ENCODE results near the gene LCK. TPM values are rescaled to one million over a fixed set of nuclear protein-coding genes. Genes with fewer than 3 reads are reported as not detected.
A peak's percentile ranks its signal among the peaks of the same experiment; 100 is the strongest.

LCK gene
- total and polyA plus RNA-seq, 2 donors (not counting 1 experiment from before 2014, with no cell fraction given), result not detected

DNA sequence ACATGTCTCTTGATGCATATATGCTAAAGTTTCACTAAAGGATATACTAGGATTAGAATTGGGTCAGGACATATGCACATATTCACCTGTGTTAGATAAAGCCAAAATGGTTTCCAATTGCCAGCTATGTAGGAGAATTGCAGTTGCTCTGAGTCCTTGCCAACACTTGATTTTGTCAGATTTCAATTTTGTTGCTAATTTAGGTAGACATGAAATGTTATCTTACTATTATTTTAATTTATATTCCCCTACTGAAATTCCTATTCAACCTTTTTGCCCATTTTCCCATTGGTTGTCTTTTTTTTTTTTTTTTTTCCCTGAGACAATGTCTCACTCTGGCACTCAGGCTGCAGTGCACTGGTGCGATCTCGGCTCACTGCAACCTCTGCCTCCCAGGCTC lies 54.2 kb downstream of the LCK start:
- H4K20me1 ChIP-seq (ENCODE audit: control insufficient read depth, extremely low read depth, insufficient read depth, low read length), result no peaks in the 10 kb centered on the region
- H3K27ac ChIP-seq (ENCODE audit: insufficient read depth, low read length), result no peak overlapping the region
- TF ChIP-seq EZH2 (IDR thresholded peaks at IDR 0.05; ENCODE audit: low read length, missing control alignments), result no peak
- TF ChIP-seq, protein P1, sequence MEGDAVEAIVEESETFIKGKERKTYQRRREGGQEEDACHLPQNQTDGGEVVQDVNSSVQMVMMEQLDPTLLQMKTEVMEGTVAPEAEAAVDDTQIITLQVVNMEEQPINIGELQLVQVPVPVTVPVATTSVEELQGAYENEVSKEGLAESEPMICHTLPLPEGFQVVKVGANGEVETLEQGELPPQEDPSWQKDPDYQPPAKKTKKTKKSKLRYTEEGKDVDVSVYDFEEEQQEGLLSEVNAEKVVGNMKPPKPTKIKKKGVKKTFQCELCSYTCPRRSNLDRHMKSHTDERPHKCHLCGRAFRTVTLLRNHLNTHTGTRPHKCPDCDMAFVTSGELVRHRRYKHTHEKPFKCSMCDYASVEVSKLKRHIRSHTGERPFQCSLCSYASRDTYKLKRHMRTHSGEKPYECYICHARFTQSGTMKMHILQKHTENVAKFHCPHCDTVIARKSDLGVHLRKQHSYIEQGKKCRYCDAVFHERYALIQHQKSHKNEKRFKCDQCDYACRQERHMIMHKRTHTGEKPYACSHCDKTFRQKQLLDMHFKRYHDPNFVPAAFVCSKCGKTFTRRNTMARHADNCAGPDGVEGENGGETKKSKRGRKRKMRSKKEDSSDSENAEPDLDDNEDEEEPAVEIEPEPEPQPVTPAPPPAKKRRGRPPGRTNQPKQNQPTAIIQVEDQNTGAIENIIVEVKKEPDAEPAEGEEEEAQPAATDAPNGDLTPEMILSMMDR (conservative IDR thresholded peaks at IDR 0.05 in 1 of 2, IDR thresholded peaks at IDR 0.05 in 1 of 2; ENCODE audit: low read depth in 1 of 2, low read length in 2 of 2), result no peak
- H3K9ac ChIP-seq (ENCODE audit: insufficient read depth, low read length), result no peak overlapping the region
- DNase-seq (ENCODE audit: low read depth in 2 of 2), result no peak
- no peaks in the 10 kb centered on the region for H3K4me1 ChIP-seq (ENCODE audit: control insufficient read depth, extremely low read depth, insufficient read depth, low read length)
- H3K27me3 ChIP-seq (ENCODE audit: control insufficient read depth, insufficient read depth, low read length), result no peaks in the 10 kb centered on the region
- H3K79me2 ChIP-seq (ENCODE audit: control insufficient read depth, insufficient read depth, low read length), result peaks cover 10% of the 10 kb centered on the region
- H3K36me3 ChIP-seq (ENCODE audit: control insufficient read depth, insufficient read depth, low read length), result peaks cover 5% of the 10 kb centered on the region
- H3K4me2 ChIP-seq (ENCODE audit: extremely low read depth, insufficient read depth, low read length), result no peak overlapping the region
- no peaks in the 10 kb centered on the region for H3K9me3 ChIP-seq (ENCODE audit: control insufficient read depth, insufficient read depth, low read depth, low read length)
- no peak overlapping the region for H2AFZ ChIP-seq (ENCODE audit: low read length)
- H3K4me3 ChIP-seq (replicated peaks in 1 of 4; ENCODE audit: control extremely low read depth in 1 of 4, insufficient read depth in 1 of 4, low read depth in 3 of 4, low read length in 4 of 4), result no peak overlapping the region

DNA sequence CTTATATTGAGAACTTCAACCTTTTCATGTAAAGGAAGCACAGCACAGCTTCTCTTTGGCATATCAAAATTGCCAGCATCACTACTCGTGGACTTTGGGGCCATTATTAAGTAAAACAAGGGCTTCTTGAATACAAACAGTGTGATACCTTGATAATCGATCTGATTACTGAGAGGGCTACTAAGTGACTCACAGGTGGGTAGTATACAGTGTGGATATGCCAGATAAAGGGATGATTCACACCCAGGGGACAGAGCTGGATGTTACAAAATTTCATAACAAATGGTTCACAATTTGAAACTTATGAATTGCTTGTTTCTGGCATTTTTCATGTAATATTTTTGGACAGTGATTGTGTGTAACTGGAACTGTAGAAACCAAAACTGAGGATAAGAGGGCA lies 56.3 kb downstream of the LCK start:
- Histone ChIP-seq H3K79me2 (ENCODE audit: control insufficient read depth, insufficient read depth, low read length) (peaks cover 12% of the 10 kb centered on the region), H3K4me1 (ENCODE audit: control insufficient read depth, extremely low read depth, insufficient read depth, low read length) (no peaks in the 10 kb centered on the region), H2AFZ (ENCODE audit: low read length) (no peak overlapping the region), H3K4me2 (ENCODE audit: extremely low read depth, insufficient read depth, low read length) (no peak overlapping the region), H3K36me3 (ENCODE audit: control insufficient read depth, insufficient read depth, low read length) (peaks cover 5% of the 10 kb centered on the region), H3K9ac (ENCODE audit: insufficient read depth, low read length) (no peak overlapping the region), H4K20me1 (ENCODE audit: control insufficient read depth, extremely low read depth, insufficient read depth, low read length) (no peaks in the 10 kb centered on the region), H3K4me3 (replicated peaks in 1 of 4; ENCODE audit: control extremely low read depth in 1 of 4, insufficient read depth in 1 of 4, low read depth in 3 of 4, low read length in 4 of 4) (no peak overlapping the region), H3K27ac (ENCODE audit: insufficient read depth, low read length) (no peak overlapping the region), H3K9me3 (ENCODE audit: control insufficient read depth, insufficient read depth, low read depth, low read length) (no peaks in the 10 kb centered on the region), H3K27me3 (ENCODE audit: control insufficient read depth, insufficient read depth, low read length) (no peaks in the 10 kb centered on the region)
- peak in 1 of 2 donors; percentile 34 for DNase-seq (ENCODE audit: low read depth in 2 of 2)
- TF ChIP-seq, protein P1 (conservative IDR thresholded peaks at IDR 0.05 in 1 of 2, IDR thresholded peaks at IDR 0.05 in 1 of 2; ENCODE audit: low read depth in 1 of 2, low read length in 2 of 2), result no peak
- no peak for TF ChIP-seq EZH2 (IDR thresholded peaks at IDR 0.05; ENCODE audit: low read length, missing control alignments)

DNA sequence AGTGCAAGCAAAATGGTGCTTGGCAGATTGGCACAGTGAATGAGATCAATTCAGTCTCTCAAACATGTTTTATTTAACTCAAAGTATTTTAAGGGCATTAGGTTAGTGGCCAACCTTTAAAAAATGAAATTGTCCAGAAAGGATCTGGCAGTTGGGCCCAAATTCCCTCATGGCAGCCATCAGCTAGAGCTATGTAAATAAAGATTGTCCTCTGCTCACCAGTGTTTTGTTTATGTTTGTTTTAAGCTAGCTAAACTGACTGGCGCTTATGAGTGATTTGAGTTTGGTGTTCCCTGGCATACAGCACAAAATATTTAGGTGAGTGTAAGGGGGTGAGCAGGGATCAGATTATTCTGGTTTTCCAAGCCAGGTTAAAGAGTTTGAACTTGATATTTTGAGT lies 58.9 kb downstream of the LCK start:
- H3K9ac ChIP-seq (ENCODE audit: insufficient read depth, low read length), result no peak overlapping the region
- no peak overlapping the region for H3K4me2 ChIP-seq (ENCODE audit: extremely low read depth, insufficient read depth, low read length)
- no peaks in the 10 kb centered on the region for H3K27me3 ChIP-seq (ENCODE audit: control insufficient read depth, insufficient read depth, low read length)
- H2AFZ ChIP-seq (ENCODE audit: low read length), result no peak overlapping the region
- H3K4me1 ChIP-seq (ENCODE audit: control insufficient read depth, extremely low read depth, insufficient read depth, low read length), result no peaks in the 10 kb centered on the region
- H4K20me1 ChIP-seq (ENCODE audit: control insufficient read depth, extremely low read depth, insufficient read depth, low read length), result no peaks in the 10 kb centered on the region
- no peak overlapping the region for H3K4me3 ChIP-seq (replicated peaks in 1 of 4; ENCODE audit: control extremely low read depth in 1 of 4, insufficient read depth in 1 of 4, low read depth in 3 of 4, low read length in 4 of 4)
- TF ChIP-seq EZH2 (IDR thresholded peaks at IDR 0.05; ENCODE audit: low read length, missing control alignments), result no peak
- TF ChIP-seq, protein P1 (conservative IDR thresholded peaks at IDR 0.05 in 1 of 2, IDR thresholded peaks at IDR 0.05 in 1 of 2; ENCODE audit: low read depth in 1 of 2, low read length in 2 of 2), result no peak
- H3K27ac ChIP-seq (ENCODE audit: insufficient read depth, low read length), result no peak overlapping the region
- no peaks in the 10 kb centered on the region for H3K9me3 ChIP-seq (ENCODE audit: control insufficient read depth, insufficient read depth, low read depth, low read length)
- peaks cover 2% of the 10 kb centered on the region for H3K36me3 ChIP-seq (ENCODE audit: control insufficient read depth, insufficient read depth, low read length)
- no peak for DNase-seq (ENCODE audit: low read depth in 2 of 2)
- peaks cover 12% of the 10 kb centered on the region for H3K79me2 ChIP-seq (ENCODE audit: control insufficient read depth, insufficient read depth, low read length)

Data from fibroblast of lung (primary cell).